ENCODE results near the gene MCM10.
"Not testable (repeated sequence)": the region's sequence is repeated elsewhere in the genome, so short reads cannot be mapped to it uniquely, and the experiment has no call there.

MCM10 gene

GRCh38 chr10:13233358-13233757, 72.0 kb downstream of the MCM10 start:
- Histone ChIP-seq H3K9me2 (replicated peaks; ENCODE audit: insufficient read depth, low read length) (no peaks in the 10 kb centered on the region), H3K4me3 (ENCODE audit: low read length) (no peak overlapping the region), H3K27me3 (replicated peaks; ENCODE audit: insufficient read depth, low read length) (no peaks in the 10 kb centered on the region), H3K79me2 (ENCODE audit: low read length) (no peaks in the 10 kb centered on the region), H3K4me2 (ENCODE audit: low read depth, low read length) (no peak overlapping the region), H3K9me3 (replicated peaks; ENCODE audit: insufficient read depth, low read length) (no peaks in the 10 kb centered on the region), H4K20me1 (ENCODE audit: insufficient read depth, low read length) (no peaks in the 10 kb centered on the region), H2AFZ (ENCODE audit: low read length) (peak overlapping the region; percentile 56; the same call in 1 of the 2 replicates), H3K4me1 (ENCODE audit: low read length) (peaks cover 13% of the 10 kb centered on the region), H3F3A (ENCODE audit: insufficient read depth, low read length) (peaks cover 7% of the 10 kb centered on the region; the same call in 1 of the 2 replicates), H3K9ac (ENCODE audit: low read length) (no peak overlapping the region), H3K27ac (ENCODE audit: low read length) (no peak overlapping the region), H3K36me3 (replicated peaks; ENCODE audit: insufficient read depth, low read length) (no peaks in the 10 kb centered on the region)
- TF ChIP-seq EZH2 (optimal IDR thresholded peaks at IDR 0.05; ENCODE audit: low read depth, low read length) (no peak), EZH2phosphoT487 (IDR thresholded peaks at IDR 0.05; ENCODE audit: low read length) (no peak), CTCF (IDR thresholded peaks at IDR 0.05; ENCODE audit: low read length) (no peak)
- no peak for DNase-seq

GRCh38 chr10:13234172-13234571, 72.8 kb downstream of the MCM10 start, which contains the start of gene UCMA:
TSS of gene UCMA (minus strand) at chr10:13234374. CDS start at chr10:13234258, 116 bp downstream.
- Histone ChIP-seq H3F3A (ENCODE audit: insufficient read depth, low read length) (peaks cover 7% of the 10 kb centered on the region; the same call in 1 of the 2 replicates), H3K79me2 (ENCODE audit: low read length) (no peaks in the 10 kb centered on the region), H3K4me2 (ENCODE audit: low read depth, low read length) (no peak within 1 kb of the TSS), H3K4me3 (ENCODE audit: low read length) (no peak within 1 kb of the TSS), H4K20me1 (ENCODE audit: insufficient read depth, low read length) (no peaks in the 10 kb centered on the region), H3K36me3 (replicated peaks; ENCODE audit: insufficient read depth, low read length) (no peaks in the 10 kb centered on the region), H3K9ac (ENCODE audit: low read length) (no peak within 1 kb of the TSS), H3K27me3 (replicated peaks; ENCODE audit: insufficient read depth, low read length) (no peaks in the 10 kb centered on the region), H3K9me2 (replicated peaks; ENCODE audit: insufficient read depth, low read length) (no peaks in the 10 kb centered on the region), H3K27ac (ENCODE audit: low read length) (no peak within 1 kb of the TSS), H2AFZ (ENCODE audit: low read length) (peak within 1 kb of the TSS; percentile 56; the same call in 1 of the 2 replicates), H3K9me3 (replicated peaks; ENCODE audit: insufficient read depth, low read length) (no peaks in the 10 kb centered on the region), H3K4me1 (ENCODE audit: low read length) (peaks cover 13% of the 10 kb centered on the region)
- TF ChIP-seq EZH2phosphoT487 (IDR thresholded peaks at IDR 0.05; ENCODE audit: low read length) (no peak), CTCF (IDR thresholded peaks at IDR 0.05; ENCODE audit: low read length) (no peak), EZH2 (optimal IDR thresholded peaks at IDR 0.05; ENCODE audit: low read depth, low read length) (no peak)
- no peak for DNase-seq

GRCh38 chr10:13234736-13235135, 73.4 kb downstream of the MCM10 start:
- not testable (repeated sequence) for DNase-seq; H4K20me1 ChIP-seq (ENCODE audit: insufficient read depth, low read length); H3K27me3 ChIP-seq (replicated peaks; ENCODE audit: insufficient read depth, low read length); H3K27ac ChIP-seq (ENCODE audit: low read length); H3K9me2 ChIP-seq (replicated peaks; ENCODE audit: insufficient read depth, low read length); H3K79me2 ChIP-seq (ENCODE audit: low read length); H3F3A ChIP-seq (ENCODE audit: insufficient read depth, low read length); H3K9me3 ChIP-seq (replicated peaks; ENCODE audit: insufficient read depth, low read length); H3K36me3 ChIP-seq (replicated peaks; ENCODE audit: insufficient read depth, low read length); H3K4me3 ChIP-seq (ENCODE audit: low read length); H3K9ac ChIP-seq (ENCODE audit: low read length); H3K4me2 ChIP-seq (ENCODE audit: low read depth, low read length); H2AFZ ChIP-seq (ENCODE audit: low read length)
- H3K4me1 ChIP-seq (ENCODE audit: low read length): peaks cover 13% of the 10 kb centered on the region

- Histone ChIP-seq H3K27me3 (replicated peaks; ENCODE audit: insufficient read depth, low read length) (no peaks in the 10 kb centered on the region), H3K36me3 (replicated peaks; ENCODE audit: insufficient read depth, low read length) (no peaks in the 10 kb centered on the region), H3K27ac (ENCODE audit: low read length) (peak overlapping the region; percentile 67; the same call in 1 of the 2 replicates), H3K9me3 (replicated peaks; ENCODE audit: insufficient read depth, low read length) (no peaks in the 10 kb centered on the region), H3K79me2 (ENCODE audit: low read length) (no peaks in the 10 kb centered on the region), H3K4me1 (ENCODE audit: low read length) (peaks cover 13% of the 10 kb centered on the region), H2AFZ (ENCODE audit: low read length) (no peak overlapping the region), H3K4me3 (ENCODE audit: low read length) (no peak overlapping the region), H3K9me2 (replicated peaks; ENCODE audit: insufficient read depth, low read length) (no peaks in the 10 kb centered on the region), H4K20me1 (ENCODE audit: insufficient read depth, low read length) (no peaks in the 10 kb centered on the region), H3K4me2 (ENCODE audit: low read depth, low read length) (no peak overlapping the region), H3F3A (ENCODE audit: insufficient read depth, low read length) (peaks cover 7% of the 10 kb centered on the region; the same call in 1 of the 2 replicates), H3K9ac (ENCODE audit: low read length) (no peak overlapping the region)
- TF ChIP-seq CTCF (IDR thresholded peaks at IDR 0.05; ENCODE audit: low read length) (no peak), EZH2phosphoT487 (IDR thresholded peaks at IDR 0.05; ENCODE audit: low read length) (no peak), EZH2 (optimal IDR thresholded peaks at IDR 0.05; ENCODE audit: low read depth, low read length) (no peak)
- no peak for DNase-seq
Measured at GRCh38 chr10:13236638-13237037, 75.3 kb downstream of the MCM10 start.

Measured in MM.1S (cell line).